Vagina (tissue), 2 donors: ENCODE measurements around the gene GPM6B. TPM values are rescaled to one million over a fixed set of nuclear protein-coding genes. Genes with fewer than 3 reads are reported as not detected.

Source experiments
- DNase-seq, 2 donors: peaks; one replicate each; pipeline ENCODE4 v3.0.0-alpha.2; 2017; ENCODE audit errors: extremely low spot score in 2 of 2
- H3K27ac ChIP-seq: fragments of 200-600 bp; sonication (generic); one replicate; pipeline ENCODE4 v1.5.1; 2019
- H3K27me3 ChIP-seq: fragments of 200-600 bp; sonication (generic); one replicate; pipeline ENCODE4 v1.5.1; 2019
- H3K36me3 ChIP-seq, 2 donors: fragments of 200-600 bp; sonication (generic); one replicate each; pipeline ENCODE4 v1.5.1; 2017 to 2019
- H3K4me1 ChIP-seq: fragments of 200-600 bp; sonication (generic); one replicate; pipeline ENCODE4 v1.5.1; 2019
- H3K4me3 ChIP-seq, 2 donors: fragments of 200-600 bp; sonication (generic); 1 replicate in 1 of 2; 2 replicates in 1 of 2; pipeline ENCODE4 v1.5.1; 2016 to 2019
- H3K9me3 ChIP-seq: fragments of 200-600 bp; sonication (generic); one replicate; pipeline ENCODE4 v1.5.1; 2019
- CTCF ChIP-seq, 3 experiments: fragments of 450-650 bp in 2 of 3; fragments of 200-600 bp in 1 of 3; sonication (generic) in 1 of 3; IDR thresholded peaks; one replicate each; pipeline ENCODE4 v1.5.1; 2017 to 2019; ENCODE audit warnings: antibody characterized with exemption in 3 of 3, mild to moderate bottlenecking in 2 of 3, moderate library complexity in 2 of 3
- POLR2A ChIP-seq, 2 donors: fragments of 450-650 bp; IDR thresholded peaks; one replicate each; pipeline ENCODE4 v1.6.1; 2017; ENCODE audit warnings: antibody characterized with exemption in 2 of 2, mild to moderate bottlenecking in 2 of 2, moderate library complexity in 2 of 2
- POLR2AphosphoS5 ChIP-seq, 2 donors: sonication (generic); formaldehyde crosslinking; IDR thresholded peaks; one replicate each; pipeline ENCODE4 v1.9.0; 2017; ENCODE audit warnings: antibody characterized with exemption in 2 of 2, mild to moderate bottlenecking in 2 of 2, low read depth in 1 of 2; ENCODE audit not compliant: insufficient read depth in 1 of 2
- intact Hi-C: fragments of 100-400 bp; cut with DNase I; formaldehyde crosslinking; loops from one replicate; pipeline ENCODE4 v1.15.1; 2023
- total RNA-seq: library from RNA; depleted of rRNA; stranded (reverse); fragments of >200 nt; gene quantifications from one replicate; pipeline ENCODE4 v1.2.3, GENCODE V29; 2016

Gene GPM6B
- total RNA-seq, 1 donor from 2014 or later: 15.7 TPM

- TF ChIP-seq CTCF (IDR thresholded peaks at IDR 0.05) (no peak), POLR2AphosphoS5 (IDR thresholded peaks at IDR 0.05; ENCODE audit: insufficient read depth in 1 of 2, low read depth in 1 of 2) (no peak), POLR2A (IDR thresholded peaks at IDR 0.05) (no peak)
- no peaks in the 10 kb centered on the region for H3K36me3 ChIP-seq
- DNase-seq: no peak
- intact Hi-C loops: no loop called here
- H3K9me3 ChIP-seq: no peaks in the 10 kb centered on the region
- no peak overlapping the region for H3K27ac ChIP-seq
- H3K4me1 ChIP-seq: no peaks in the 10 kb centered on the region
- no peaks in the 10 kb centered on the region for H3K27me3 ChIP-seq
- no peak overlapping the region for H3K4me3 ChIP-seq
These were observed 17.5 kb upstream of the GPM6B start for GRCh38 chrX:13834355-13834754.

- intact Hi-C loops: no loop called here
- no peak overlapping the region for H3K4me3 ChIP-seq
- no peaks in the 10 kb centered on the region for H3K27me3 ChIP-seq
- no peaks in the 10 kb centered on the region for H3K9me3 ChIP-seq
- TF ChIP-seq CTCF (IDR thresholded peaks at IDR 0.05) (no peak), POLR2A (IDR thresholded peaks at IDR 0.05) (no peak), POLR2AphosphoS5 (IDR thresholded peaks at IDR 0.05; ENCODE audit: insufficient read depth in 1 of 2, low read depth in 1 of 2) (no peak)
- H3K27ac ChIP-seq: no peak overlapping the region
- no peaks in the 10 kb centered on the region for H3K36me3 ChIP-seq
- no peaks in the 10 kb centered on the region for H3K4me1 ChIP-seq
- DNase-seq: no peak
These were observed 13.1 kb upstream of the GPM6B start for GRCh38 chrX:13829983-13830382.

GRCh38 chrX:13828392-13828791, 11.5 kb upstream of the GPM6B start:
- H3K4me3 ChIP-seq: no peak overlapping the region
- H3K4me1 ChIP-seq: no peaks in the 10 kb centered on the region
- H3K27ac ChIP-seq: no peak overlapping the region
- TF ChIP-seq POLR2A (IDR thresholded peaks at IDR 0.05): no peak
- TF ChIP-seq POLR2AphosphoS5 (IDR thresholded peaks at IDR 0.05; ENCODE audit: insufficient read depth in 1 of 2, low read depth in 1 of 2): no peak
- TF ChIP-seq CTCF (IDR thresholded peaks at IDR 0.05): no peak
- H3K36me3 ChIP-seq: no peaks in the 10 kb centered on the region
- H3K27me3 ChIP-seq: no peaks in the 10 kb centered on the region
- no peak for DNase-seq
- intact Hi-C loops: no loop called here
- no peaks in the 10 kb centered on the region for H3K9me3 ChIP-seq

- TF ChIP-seq POLR2AphosphoS5 (IDR thresholded peaks at IDR 0.05; ENCODE audit: insufficient read depth in 1 of 2, low read depth in 1 of 2) (no peak), POLR2A (IDR thresholded peaks at IDR 0.05) (no peak), CTCF (IDR thresholded peaks at IDR 0.05) (no peak)
- no peaks in the 10 kb centered on the region for H3K27me3 ChIP-seq
- no peaks in the 10 kb centered on the region for H3K9me3 ChIP-seq
- no peaks in the 10 kb centered on the region for H3K4me1 ChIP-seq
- DNase-seq: no peak
- intact Hi-C loops: no loop called here
- no peak overlapping the region for H3K27ac ChIP-seq
- H3K36me3 ChIP-seq: no peaks in the 10 kb centered on the region
- no peak overlapping the region for H3K4me3 ChIP-seq
These were observed 10.6 kb upstream of the GPM6B start for GRCh38 chrX:13827298-13828090.

- no peak overlapping the region for H3K27ac ChIP-seq
- H3K36me3 ChIP-seq: no peaks in the 10 kb centered on the region
- intact Hi-C loops: no loop called here
- no peaks in the 10 kb centered on the region for H3K27me3 ChIP-seq
- no peak for DNase-seq
- no peak for TF ChIP-seq POLR2A (IDR thresholded peaks at IDR 0.05)
- no peak for TF ChIP-seq CTCF (IDR thresholded peaks at IDR 0.05)
- no peak for TF ChIP-seq POLR2AphosphoS5 (IDR thresholded peaks at IDR 0.05; ENCODE audit: insufficient read depth in 1 of 2, low read depth in 1 of 2)
- H3K9me3 ChIP-seq: no peaks in the 10 kb centered on the region
- no peak overlapping the region for H3K4me3 ChIP-seq
- H3K4me1 ChIP-seq: no peaks in the 10 kb centered on the region
These were observed 9.9 kb upstream of the GPM6B start for GRCh38 chrX:13826770-13827169.
